Measurements from ENCODE around the gene C12orf42.
"Not testable (repeated sequence)": the region's sequence is repeated elsewhere in the genome, so short reads cannot be mapped to it uniquely, and the experiment has no call there.

C12orf42 gene

DNA sequence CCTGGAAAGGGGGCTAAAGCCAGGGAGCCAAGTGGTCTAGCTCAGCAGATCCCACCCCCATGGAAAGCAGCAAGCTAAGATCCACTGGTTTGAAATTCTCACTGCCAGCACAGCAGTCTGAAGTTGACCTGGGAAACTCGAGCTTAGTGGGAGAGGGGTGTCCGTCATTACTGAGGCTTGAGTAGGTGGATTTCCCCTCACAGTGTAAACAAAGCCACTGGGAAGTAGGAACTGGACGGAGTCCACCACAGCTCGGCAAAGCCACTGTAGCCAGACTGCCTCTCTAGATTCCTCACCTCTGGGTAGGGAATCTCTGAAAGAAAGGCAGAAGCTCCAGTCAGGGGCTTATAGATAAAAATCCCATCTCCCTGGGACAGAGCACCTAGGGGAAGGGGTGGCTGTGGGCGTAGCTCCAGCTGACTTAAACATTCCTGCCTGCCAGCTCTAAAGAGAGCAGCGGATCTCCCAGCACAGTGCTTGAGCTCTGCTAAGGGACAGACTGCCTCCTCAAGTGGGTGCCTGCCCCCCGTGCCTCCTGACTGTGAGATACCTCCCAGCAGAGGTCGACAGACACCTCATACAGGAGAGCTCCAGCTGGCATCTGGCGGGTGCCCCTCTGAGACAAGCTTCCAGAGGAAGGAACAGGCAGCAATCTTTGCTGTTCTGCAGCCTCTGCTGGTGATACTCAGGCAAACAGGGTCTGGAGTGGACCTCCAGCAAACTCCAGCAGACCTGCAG lies 70.8 kb downstream of the C12orf42 start:
- not testable (repeated sequence) for DNase-seq (ENCODE audit: low read depth)

DNA sequence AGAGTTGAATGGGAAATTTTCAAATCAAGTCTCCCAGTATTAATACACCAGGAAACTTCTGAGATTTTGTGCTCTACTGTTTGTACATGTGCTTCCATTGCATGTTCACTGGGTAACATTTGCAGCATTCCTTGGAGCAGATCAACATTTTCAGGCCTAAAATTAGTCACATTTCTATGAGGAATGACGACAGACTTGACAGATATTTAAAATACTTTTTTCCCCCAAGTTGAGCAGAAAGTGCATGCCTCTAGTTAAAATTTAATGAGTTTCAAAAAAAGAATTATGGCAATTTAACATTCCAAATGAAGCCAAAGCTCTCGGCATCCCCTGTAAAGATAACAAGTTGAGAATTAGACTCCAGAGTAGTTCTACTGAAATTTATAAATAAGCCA lies 72.3 kb downstream of the C12orf42 start:
- no peak for DNase-seq (ENCODE audit: low read depth)

DNA sequence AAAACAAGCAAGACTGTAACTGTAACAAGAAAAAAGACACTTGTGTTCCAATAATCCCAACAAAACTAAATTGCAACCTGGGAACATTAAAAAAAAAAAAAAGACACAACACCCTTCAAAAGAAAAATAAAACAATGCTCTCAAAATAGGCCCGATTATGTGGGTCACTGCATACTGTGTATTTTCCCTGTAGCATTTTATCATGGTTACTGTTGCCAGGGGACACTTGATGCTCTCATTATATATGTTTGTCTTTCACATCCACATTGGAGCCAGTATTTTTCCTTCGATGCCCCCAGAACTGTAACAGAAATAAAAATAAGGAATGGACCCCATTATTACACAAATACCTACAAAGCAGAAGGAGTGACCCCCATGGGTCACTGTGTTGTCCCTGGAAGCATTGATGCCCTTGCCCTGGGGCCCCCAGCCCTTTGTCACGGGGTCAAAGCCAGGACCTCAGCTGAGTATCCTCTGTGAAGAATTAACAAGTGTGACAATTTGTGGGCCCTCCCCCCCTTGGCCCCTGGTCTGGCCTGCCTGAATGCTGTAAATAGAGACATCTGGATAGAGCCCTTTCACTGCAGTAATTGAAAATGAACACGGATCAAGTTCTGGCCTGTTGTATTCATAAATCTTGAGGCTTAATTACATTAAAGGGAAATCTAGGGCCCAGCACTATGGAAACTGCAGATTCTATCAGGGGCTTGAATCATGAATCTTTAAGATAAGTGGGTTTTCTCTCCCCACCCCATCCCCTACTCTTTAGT lies 72.8 kb downstream of the C12orf42 start:
- no peak for DNase-seq (ENCODE audit: low read depth)

DNA sequence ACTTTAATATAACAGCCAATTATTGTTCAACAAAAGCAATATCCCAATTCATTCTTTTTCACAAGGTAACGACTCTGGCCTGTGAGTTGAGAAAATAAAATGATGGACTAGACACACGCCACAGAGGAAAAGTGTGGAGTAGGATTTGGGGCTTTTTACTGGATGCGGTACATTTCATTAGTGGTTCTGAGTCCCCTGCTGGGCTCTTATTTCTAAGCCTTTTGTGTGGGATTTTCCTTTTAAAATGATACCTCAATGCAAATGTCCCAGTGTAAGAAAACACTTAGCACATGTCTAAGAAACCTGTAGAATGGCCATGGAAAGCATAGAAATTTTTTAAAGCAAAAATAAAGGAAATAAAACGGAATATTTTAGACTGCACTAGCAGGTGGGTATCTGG lies 73.4 kb downstream of the C12orf42 start:
- no peak for DNase-seq (ENCODE audit: low read depth)

DNA sequence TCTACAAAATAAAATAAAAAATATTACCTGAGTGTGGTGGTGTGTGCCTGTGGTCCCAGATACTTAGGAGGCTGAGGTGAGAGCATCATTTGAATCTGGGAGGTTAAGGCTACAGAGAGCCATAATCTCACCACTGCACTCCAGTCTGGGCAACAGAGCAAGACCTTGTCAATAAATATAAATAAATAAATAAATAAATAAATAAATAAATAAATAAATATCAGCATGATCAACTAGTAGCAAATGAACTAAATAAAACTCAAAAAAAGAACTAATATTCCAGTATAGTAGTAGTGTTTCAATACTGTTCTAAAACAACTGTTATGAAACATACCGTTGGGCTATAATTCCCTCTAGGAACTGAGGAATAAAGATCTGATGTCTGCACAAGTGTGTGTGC lies 74.4 kb downstream of the C12orf42 start:
- no peak for DNase-seq (ENCODE audit: low read depth)

DNA sequence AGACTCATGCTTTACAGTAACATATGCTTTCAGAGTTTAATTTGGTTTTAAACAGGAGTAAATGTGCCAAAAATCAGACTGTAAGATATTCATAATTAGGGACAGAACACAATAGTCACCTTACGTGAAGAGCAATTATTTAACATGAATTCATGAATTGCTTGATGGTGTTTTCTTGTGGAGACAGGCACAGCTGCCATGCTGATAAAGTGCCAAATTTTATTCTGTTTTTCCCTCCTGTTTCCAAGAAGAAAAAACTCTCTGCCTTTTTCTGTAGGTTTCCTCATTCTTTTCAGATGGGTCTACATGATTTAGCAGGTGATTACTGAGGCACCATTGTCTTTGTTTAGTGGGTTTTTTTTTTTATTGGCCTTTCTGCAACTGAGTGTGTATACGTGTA lies 80.1 kb downstream of the C12orf42 start:
- DNase-seq (ENCODE audit: low read depth): no peak

DNA sequence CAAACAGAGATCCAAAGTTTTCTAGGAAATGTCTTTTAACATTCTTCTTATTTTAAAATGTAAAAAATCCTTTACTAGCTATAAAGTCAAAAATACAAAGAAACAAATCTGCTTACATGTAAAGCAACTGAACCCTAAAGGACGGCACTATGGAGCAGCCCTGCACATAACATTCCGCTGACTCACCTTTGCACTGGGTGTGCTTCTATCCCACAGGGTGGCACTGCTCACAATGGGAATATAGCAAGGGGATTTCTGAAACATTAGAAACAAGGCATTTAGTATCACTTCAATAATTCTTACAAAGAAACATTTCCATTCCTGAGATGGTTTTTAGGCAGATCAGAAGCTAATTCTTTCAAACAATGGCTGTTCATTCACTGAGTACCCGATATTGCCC lies 94.3 kb downstream of the C12orf42 start:
- no peak for DNase-seq (ENCODE audit: low read depth)

DNA sequence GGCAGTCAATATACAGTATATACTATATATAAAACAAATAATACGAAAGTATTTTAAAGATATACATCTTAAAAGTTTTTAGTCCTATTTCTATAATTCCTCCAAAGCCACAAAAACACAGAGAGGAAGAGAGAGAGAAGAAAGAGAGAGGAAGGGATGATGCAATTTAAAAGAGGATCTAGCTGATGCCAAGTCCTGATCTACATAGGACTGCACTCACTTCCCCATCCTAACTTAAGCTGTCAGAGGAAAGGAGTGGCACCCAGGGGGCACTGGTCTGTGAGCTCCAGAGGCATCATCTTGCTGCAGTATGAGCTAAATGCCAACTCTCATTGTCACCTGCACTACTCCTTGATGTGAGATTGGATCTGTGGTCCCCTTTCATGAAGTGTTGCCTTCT lies 95.8 kb downstream of the C12orf42 start:
- DNase-seq (ENCODE audit: low read depth): no peak

DNA sequence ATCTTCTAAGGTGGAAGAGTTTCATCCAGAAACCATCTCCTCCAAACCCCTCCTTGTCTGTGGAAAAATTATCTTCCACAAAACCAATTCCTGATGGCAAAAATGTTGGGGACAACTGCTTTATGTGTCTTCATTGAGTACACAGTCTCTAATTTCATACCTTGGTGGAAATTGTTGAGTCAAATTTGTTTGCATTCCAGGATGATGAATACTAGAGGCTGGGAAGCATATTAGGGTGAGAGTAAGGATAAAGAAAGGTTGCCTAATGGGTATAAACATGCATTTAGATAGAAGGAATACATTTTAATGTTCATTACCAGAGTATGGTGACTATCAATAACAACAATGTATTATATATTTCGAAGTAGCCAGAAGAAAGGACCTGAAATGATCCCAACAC lies 98.2 kb downstream of the C12orf42 start:
- no peak for DNase-seq (ENCODE audit: low read depth)

DNA sequence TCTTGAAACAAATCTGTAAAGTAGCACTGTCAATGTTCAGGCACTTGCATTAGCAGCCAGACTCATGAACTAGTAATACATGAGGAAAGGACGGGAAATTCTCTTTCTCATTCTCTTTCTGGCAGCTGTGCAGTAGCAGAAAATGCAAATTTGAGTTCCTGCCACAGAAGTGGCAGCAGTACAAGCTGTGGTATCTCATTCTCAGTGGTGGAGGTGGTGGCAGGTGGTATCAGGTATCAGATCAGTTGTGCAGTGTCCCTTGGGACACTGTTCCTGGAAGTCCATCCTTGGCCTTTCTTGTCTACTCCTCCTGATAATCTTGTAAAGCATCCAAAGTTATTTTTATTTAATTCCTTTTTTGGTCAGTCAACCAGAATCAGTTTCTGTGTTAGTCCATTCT lies 103.0 kb downstream of the C12orf42 start:
- no peak for DNase-seq (ENCODE audit: low read depth)

DNA sequence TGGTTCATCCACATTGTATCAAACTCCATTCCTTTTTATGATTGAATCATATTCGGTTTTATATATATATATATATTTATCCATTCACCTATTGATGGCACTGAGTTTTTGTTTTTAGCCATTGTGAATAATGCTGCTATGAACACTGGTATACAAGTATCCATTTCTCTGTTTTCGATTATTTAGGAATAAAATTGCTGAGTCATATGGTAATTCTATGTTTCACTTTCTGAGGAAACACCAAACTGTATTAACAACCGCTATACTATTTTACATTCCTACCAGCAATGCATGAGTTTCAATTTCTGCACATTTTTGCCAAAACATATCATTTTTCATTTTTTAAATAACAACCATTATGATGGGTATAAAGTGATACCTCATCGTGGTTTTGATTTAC lies 104.7 kb downstream of the C12orf42 start:
- DNase-seq (ENCODE audit: low read depth): no peak

DNA sequence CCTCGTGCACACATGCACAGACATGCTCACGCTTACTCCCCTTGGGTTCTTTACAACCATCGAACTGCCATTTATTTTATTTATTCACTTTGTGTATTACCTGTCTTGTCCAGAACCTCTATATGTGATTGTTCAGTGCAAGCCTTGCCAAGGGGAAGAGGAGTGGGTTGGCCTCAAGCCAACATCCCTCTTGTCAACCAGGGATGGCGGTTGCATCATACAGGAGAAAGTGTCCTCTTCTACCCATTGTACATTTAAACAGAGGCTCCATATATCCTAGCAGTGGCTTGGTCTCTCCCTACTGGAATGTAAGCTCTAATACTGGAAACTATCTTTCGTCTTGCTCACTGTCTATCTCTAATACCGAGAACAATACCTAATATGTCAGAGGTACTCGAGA lies 108.4 kb downstream of the C12orf42 start:
- no peak for DNase-seq (ENCODE audit: low read depth)

DNA sequence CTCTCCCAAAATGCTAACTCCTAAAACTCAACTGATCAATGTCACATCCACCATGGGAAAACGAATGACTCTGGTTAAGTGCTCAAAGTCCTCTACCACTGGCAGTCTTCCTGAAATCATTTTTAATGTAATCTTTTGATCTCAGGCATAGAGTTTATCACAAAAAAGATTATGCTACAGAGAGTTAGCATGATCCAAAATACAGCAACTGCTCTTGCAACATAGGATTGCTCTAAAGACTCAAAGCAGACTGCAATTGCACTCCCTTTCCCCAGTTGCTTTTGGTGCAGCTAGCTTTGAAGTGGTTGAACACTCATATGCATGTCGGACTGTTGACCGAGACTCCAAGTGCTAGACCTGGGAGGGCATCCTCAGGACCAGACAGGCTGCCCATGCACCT lies 109.3 kb downstream of the C12orf42 start:
- DNase-seq (ENCODE audit: low read depth): no peak

DNA sequence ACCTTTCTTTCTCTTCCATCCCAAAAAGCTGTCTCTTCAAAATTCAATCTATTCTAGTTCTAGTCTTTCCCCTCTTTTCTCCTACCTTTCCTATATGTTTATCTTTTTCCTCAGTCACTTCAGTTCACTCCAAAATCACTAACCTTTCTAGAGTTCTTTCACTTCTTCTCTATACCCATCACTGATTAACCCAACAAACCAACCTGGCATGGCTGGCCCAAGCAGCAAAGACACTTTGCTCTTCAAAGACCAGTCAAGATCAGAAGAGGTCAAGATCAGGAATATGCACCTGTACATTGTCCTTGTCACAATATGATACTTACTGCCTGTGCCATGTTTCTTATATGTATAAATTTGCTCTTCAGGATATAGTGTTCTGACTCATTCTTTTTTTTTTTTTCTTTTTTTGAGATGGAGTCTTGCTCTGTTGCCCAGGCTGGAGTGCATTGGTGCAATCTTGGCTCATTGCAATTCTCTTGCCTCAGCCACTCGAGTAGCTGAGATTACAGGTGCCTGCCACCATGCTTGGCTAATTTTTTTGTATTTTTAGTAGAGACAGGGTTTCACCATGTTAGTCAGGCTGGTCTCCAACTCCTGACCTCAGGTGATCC lies 112.9 kb downstream of the C12orf42 start:
- no peak for DNase-seq (ENCODE audit: low read depth)

DNA sequence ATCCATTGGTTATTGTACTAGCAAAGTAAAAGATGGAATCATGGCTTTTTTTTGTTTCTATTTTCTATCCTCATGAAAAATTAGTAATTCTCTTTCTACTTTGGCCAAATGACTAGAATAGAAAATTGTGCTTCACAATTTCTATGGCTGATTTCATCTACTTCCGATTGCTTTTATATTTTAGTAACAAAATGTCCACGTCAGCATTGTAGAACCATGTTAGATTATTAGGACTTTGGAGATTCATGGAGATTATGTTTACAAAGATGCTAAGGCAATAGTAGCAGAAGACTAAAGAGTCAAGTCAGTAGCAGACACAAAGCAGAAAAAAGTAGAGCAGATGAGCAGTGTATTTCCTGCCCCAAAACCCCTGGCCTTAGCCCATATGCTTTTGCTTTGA lies 113.6 kb downstream of the C12orf42 start:
- DNase-seq (ENCODE audit: low read depth): no peak

DNA sequence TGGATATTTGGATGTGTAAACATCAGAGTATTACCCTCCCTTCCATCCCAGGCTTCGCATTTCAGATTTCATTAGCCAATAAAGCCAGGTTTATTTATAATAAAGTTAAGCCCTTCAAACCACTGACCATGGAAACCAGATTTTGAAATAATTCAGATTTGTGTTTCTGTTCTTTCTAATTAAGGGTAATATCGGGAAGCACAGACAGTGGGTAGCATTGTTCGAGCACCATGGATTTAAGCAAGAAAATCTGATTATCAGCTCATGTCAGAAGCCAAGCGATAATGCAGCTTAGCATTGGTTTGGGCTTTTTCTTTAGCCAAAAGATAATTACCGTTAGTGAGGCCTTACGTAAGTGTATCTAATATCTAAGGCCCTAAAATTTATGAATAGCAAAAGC lies 116.1 kb downstream of the C12orf42 start:
- no peak for DNase-seq (ENCODE audit: low read depth)

DNA sequence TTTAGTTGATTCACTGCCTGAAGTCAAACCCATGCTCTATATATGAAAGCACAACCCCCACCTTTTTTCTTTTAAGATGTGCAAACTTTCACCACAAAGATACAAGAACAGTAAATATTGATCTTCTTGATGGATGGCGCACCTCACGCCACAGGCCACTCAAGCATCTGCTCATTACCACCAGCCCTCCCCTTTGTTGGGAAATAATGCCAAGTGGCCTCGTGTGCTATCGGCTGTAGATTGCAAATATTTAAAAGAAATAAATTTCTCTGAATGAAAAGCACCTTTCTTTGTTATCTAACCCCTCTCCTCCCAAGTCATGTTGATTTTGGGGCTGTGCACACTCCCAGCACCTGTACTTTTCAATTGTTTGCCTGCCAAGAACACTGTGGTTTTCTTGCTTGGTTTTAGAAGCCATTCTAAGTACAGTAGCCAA lies 122.7 kb downstream of the C12orf42 start:
- DNase-seq (ENCODE audit: low read depth): no peak

DNA sequence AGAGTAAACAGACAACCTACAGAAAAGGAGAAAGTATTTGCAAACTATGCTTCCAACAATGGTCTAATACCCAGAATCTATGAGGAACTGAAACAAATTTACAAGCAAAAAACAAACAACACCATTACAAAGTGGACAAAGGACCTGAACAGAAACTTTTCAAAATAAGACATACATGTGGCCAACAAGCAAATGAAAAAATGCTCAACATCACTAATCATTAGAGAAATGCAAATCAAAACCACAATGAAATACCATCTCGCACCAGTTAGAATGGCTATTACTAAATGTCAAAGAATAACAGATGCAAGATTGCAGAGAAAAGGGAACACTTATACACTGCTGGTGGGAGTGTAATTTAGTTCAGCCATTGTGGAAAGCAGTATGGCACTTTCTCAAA lies 125.8 kb downstream of the C12orf42 start:
- no peak for DNase-seq (ENCODE audit: low read depth)

DNA sequence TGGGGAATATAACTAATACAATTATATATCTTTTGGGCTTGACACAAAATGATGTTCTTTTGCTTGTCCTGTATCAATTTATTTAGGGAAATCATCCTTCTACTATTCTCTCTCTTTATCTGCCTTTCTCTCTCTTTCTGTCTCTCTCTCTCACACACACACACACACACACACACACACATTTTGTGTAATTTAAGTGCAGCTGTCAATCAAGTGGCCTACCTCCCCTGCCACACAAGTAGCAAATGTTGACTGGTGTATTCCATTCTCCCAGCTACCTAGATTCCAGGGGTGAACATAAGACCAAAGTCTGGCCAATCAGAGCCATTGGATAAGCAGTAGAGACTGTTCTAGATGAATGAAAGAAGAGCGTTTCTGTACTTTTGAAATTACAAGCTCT lies 127.6 kb downstream of the C12orf42 start:
- no peak for DNase-seq (ENCODE audit: low read depth)

DNA sequence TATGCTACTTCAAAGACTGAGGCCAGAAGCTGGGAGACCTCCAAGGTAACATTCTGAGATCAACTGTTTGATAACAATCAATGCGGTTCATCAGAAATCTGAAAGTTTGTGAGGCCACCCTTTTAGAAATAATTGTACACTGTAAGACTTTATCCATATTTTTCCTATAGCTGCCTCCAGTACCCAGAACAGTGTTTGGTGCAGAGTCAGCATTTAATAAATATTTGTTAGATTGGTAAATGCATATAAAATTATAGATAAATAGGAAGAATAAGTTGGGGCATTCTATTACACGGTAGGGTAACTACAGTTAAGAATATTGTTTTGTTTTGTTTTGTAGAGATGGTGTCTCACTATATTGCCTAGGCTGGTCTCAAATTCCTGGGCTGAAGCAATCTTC lies 141.4 kb downstream of the C12orf42 start:
- DNase-seq (ENCODE audit: low read depth): no peak

DNA sequence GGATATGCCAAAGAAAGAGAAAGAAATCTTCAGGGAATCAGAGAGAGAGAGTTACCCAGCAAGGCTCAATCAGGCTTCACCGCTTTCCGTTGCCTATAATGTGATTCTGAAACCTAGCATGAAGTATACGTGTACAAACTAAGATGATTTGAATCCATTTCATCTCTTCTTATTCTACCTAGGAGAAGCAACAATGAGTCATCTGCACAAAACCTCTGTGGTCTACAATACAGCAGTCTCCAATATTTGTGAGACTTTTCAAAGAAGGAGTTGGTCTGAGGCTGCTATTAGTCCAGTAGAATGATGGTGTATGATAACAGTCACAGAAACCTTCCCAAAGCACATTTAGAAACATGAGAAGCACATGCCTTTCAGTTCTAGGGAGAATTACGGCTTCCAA lies 141.9 kb downstream of the C12orf42 start:
- no peak for DNase-seq (ENCODE audit: low read depth)

DNA sequence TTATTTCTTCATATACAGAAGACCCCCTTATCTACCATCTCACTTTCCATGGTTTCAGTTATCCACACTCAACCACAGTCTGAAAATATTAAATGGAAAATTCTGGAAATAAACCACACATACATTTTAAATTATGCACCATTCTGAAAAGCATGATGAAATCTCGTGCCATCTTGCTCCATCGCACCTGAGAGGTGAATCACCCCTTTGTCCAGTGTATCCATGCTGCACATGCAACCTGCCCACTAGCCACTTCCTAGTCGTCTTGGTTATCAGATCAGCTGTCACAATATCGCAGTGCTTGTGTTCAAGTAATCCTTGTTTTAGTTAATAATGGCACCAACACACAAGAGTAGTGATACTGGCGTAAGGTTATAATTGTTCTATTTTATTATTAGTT lies 145.7 kb downstream of the C12orf42 start:
- no peak for DNase-seq (ENCODE audit: low read depth)

DNA sequence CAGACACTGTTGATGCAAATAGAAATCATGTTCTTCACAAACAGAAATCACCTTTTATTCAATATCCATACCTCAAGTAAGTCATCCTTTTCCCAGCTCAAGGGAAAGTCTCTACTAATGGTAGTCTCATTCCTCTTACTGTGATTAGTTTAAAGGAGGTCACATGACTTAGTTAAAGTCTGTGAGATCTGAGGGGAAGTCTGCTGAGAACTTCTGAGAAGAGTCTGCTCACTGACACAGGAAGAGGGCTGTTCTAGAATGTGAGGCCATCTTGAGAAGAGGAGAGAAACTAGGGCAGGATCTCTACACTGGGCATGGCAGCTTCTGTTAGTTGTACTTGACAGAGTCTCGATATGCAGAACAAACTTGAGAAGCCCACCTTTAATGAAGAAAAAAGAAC lies 146.8 kb downstream of the C12orf42 start:
- DNase-seq (ENCODE audit: low read depth): no peak
